ENCODE measurements around the gene IGSF23.
"Not testable (repeated sequence)": the region's sequence is repeated elsewhere in the genome, so short reads cannot be mapped to it uniquely, and the experiment has no call there.

The IGSF23 gene

GRCh38 chr19:44627631-44628030 lies 14.3 kb downstream of the IGSF23 start:
- Histone ChIP-seq H4K20me1 (ENCODE audit: low read depth, low read length) (no peaks in the 10 kb centered on the region), H3K4me3 (ENCODE audit: insufficient read depth, low read length, poor library complexity, severe bottlenecking) (no peak overlapping the region), H3K9ac (ENCODE audit: low read length) (no peak overlapping the region), H3K9me3 (ENCODE audit: insufficient read depth, low read length) (no peaks in the 10 kb centered on the region), H3F3A (ENCODE audit: insufficient read depth) (no peaks in the 10 kb centered on the region), H2AFZ (ENCODE audit: low read depth, low read length, severe bottlenecking) (no peak overlapping the region), H3K4me2 (ENCODE audit: low read depth, low read length, poor library complexity, severe bottlenecking) (no peak overlapping the region), H3K9me2 (replicated peaks; ENCODE audit: insufficient read depth, low read length) (no peaks in the 10 kb centered on the region), H3K36me3 (ENCODE audit: low read length) (no peaks in the 10 kb centered on the region), H3K79me2 (ENCODE audit: insufficient read depth, low read length) (no peaks in the 10 kb centered on the region), H3K27me3 (ENCODE audit: low read length) (no peaks in the 10 kb centered on the region), H3K27ac (ENCODE audit: low read depth, low read length) (no peak overlapping the region)
- TF ChIP-seq EZH2phosphoT487 (conservative IDR thresholded peaks at IDR 0.05; ENCODE audit: low read length) (no peak), CTCF (IDR thresholded peaks at IDR 0.05; ENCODE audit: insufficient read depth, low read length, poor library complexity, severe bottlenecking) (no peak)

- Histone ChIP-seq H3F3A (ENCODE audit: insufficient read depth) (no peaks in the 10 kb centered on the region), H3K79me2 (ENCODE audit: insufficient read depth, low read length) (no peaks in the 10 kb centered on the region), H3K36me3 (ENCODE audit: low read length) (no peaks in the 10 kb centered on the region), H3K27me3 (ENCODE audit: low read length) (no peaks in the 10 kb centered on the region), H3K4me3 (ENCODE audit: insufficient read depth, low read length, poor library complexity, severe bottlenecking) (no peak overlapping the region), H3K27ac (ENCODE audit: low read depth, low read length) (no peak overlapping the region), H3K9ac (ENCODE audit: low read length) (no peak overlapping the region), H3K4me2 (ENCODE audit: low read depth, low read length, poor library complexity, severe bottlenecking) (no peak overlapping the region), H4K20me1 (ENCODE audit: low read depth, low read length) (no peaks in the 10 kb centered on the region), H3K9me3 (ENCODE audit: insufficient read depth, low read length) (no peaks in the 10 kb centered on the region), H3K9me2 (replicated peaks; ENCODE audit: insufficient read depth, low read length) (no peaks in the 10 kb centered on the region), H2AFZ (ENCODE audit: low read depth, low read length, severe bottlenecking) (no peak overlapping the region)
- TF ChIP-seq CTCF (IDR thresholded peaks at IDR 0.05; ENCODE audit: insufficient read depth, low read length, poor library complexity, severe bottlenecking) (no peak), EZH2phosphoT487 (conservative IDR thresholded peaks at IDR 0.05; ENCODE audit: low read length) (no peak)
These were observed 15.4 kb downstream of the IGSF23 start for GRCh38 chr19:44628793-44629192.

GRCh38 chr19:44631611-44632010 lies 18.2 kb downstream of the IGSF23 start:
- H3K4me3 ChIP-seq (ENCODE audit: insufficient read depth, low read length, poor library complexity, severe bottlenecking); H3K9me3 ChIP-seq (ENCODE audit: insufficient read depth, low read length); H3K9me2 ChIP-seq (replicated peaks; ENCODE audit: insufficient read depth, low read length); H2AFZ ChIP-seq (ENCODE audit: low read depth, low read length, severe bottlenecking); H3K4me2 ChIP-seq (ENCODE audit: low read depth, low read length, poor library complexity, severe bottlenecking); H3F3A ChIP-seq (ENCODE audit: insufficient read depth); H3K27ac ChIP-seq (ENCODE audit: low read depth, low read length); H3K79me2 ChIP-seq (ENCODE audit: insufficient read depth, low read length); H3K36me3 ChIP-seq (ENCODE audit: low read length); H4K20me1 ChIP-seq (ENCODE audit: low read depth, low read length); H3K27me3 ChIP-seq (ENCODE audit: low read length); H3K9ac ChIP-seq (ENCODE audit: low read length): not testable (repeated sequence)

- not testable (repeated sequence) for H3K9ac ChIP-seq (ENCODE audit: low read length); H3K9me3 ChIP-seq (ENCODE audit: insufficient read depth, low read length); H4K20me1 ChIP-seq (ENCODE audit: low read depth, low read length)
These were observed 20.7 kb downstream of the IGSF23 start for GRCh38 chr19:44634058-44634457.

More at GRCh38 chr19:44634058-44634457, 20.7 kb downstream of the IGSF23 start:
- H3F3A ChIP-seq (ENCODE audit: insufficient read depth); H3K4me3 ChIP-seq (ENCODE audit: insufficient read depth, low read length, poor library complexity, severe bottlenecking); H2AFZ ChIP-seq (ENCODE audit: low read depth, low read length, severe bottlenecking); H3K36me3 ChIP-seq (ENCODE audit: low read length); H3K27ac ChIP-seq (ENCODE audit: low read depth, low read length); H3K79me2 ChIP-seq (ENCODE audit: insufficient read depth, low read length); H3K9me2 ChIP-seq (replicated peaks; ENCODE audit: insufficient read depth, low read length); H3K27me3 ChIP-seq (ENCODE audit: low read length); H3K4me2 ChIP-seq (ENCODE audit: low read depth, low read length, poor library complexity, severe bottlenecking): not testable (repeated sequence)

Measured in SU-DHL-6 (cell line).